K562 (cell line): ENCODE results near the gene BTG2. TPM values are rescaled to one million over a fixed set of nuclear protein-coding genes. Genes with fewer than 3 reads are reported as not detected.

ENCODE experiments used
- ATAC-seq: fragments of 200-7000 bp; cut with Tn5 transposase; 3 replicates; pipeline ENCODE4 v1.9.1; 2020; ENCODE audit warnings: moderate library complexity
- BruUV-seq: library from RNA; stranded (reverse); fragments of 400-500 nt; replicated peaks from 2 replicates; lab custom pipeline; 2021; lab: Mats Ljungman, UMichigan
- CTCF ChIA-PET: fragments of 300-600 bp; formaldehyde crosslinking; extraction: SDS; loops from one replicate; lab custom pipeline; 2021; ENCODE audit warnings: low intra/inter-chr PET ratio; lab: Yijun Ruan, JAX
- POLR2A ChIA-PET: fragments of 300-600, 350-650 bp; sonication (Branson Sonifier 250); formaldehyde crosslinking; extraction: SDS; loops from one replicate; lab custom pipeline; 2021; ENCODE audit warnings: antibody characterized with exemption, inconsistent platforms; lab: Yijun Ruan, JAX
- DNase-seq, 4 experiments: peaks; one replicate each; pipeline versions ENCODE4 v3.0.0 to v3.0.0-alpha.2; 2011 to 2018; ENCODE audit warnings: low spot score in 3 of 4, mixed read lengths in 3 of 4; ENCODE audit errors: extremely low read depth in 1 of 4
- FAIRE-seq: peaks from 2 replicates; lab custom pipeline; 2011; peaks lifted over from hg19 to GRCh38; lab: Jason Lieb, UNC
- H2AFZ ChIP-seq: 2 replicates; pipeline ENCODE4 v1.6.0; 2011; ENCODE audit warnings: low read depth, low read length, control low read depth, inconsistent platforms
- H3K27ac ChIP-seq: fragments of 200-600 bp; 3 replicates; pipeline ENCODE4 v1.8.0; 2011; ENCODE audit warnings: low read depth, mild to moderate bottlenecking, control low read depth, inconsistent platforms, low read length, moderate library complexity, mixed read lengths; ENCODE audit errors: extremely low read depth
- H3K27me3 ChIP-seq, 2 experiments: fragments of 300-600 bp in 1 of 2; 2 replicates in 1 of 2; 3 replicates in 1 of 2; pipeline versions ENCODE4 v1.6.0 to v1.8.0; 2011; ENCODE audit warnings: inconsistent platforms in 2 of 2, low read length in 2 of 2, mild to moderate bottlenecking in 1 of 2, mixed read lengths in 1 of 2, moderate library complexity in 1 of 2; ENCODE audit not compliant: control insufficient read depth in 2 of 2, insufficient read depth in 2 of 2
- H3K36me3 ChIP-seq: fragments of 300-600 bp; 3 replicates; pipeline ENCODE4 v1.8.0; 2011; ENCODE audit warnings: mild to moderate bottlenecking, low read length, inconsistent platforms; ENCODE audit not compliant: control insufficient read depth, insufficient read depth
- H3K4me1 ChIP-seq, 2 experiments: fragments of 200-600 bp in 1 of 2; replicated peaks in 1 of 2; 2 replicates in 1 of 2; 3 replicates in 1 of 2; pipeline versions ENCODE4 v1.5.1 to v1.8.0; 2011; ENCODE audit warnings: inconsistent platforms in 2 of 2, low read length in 2 of 2, mild to moderate bottlenecking in 1 of 2, mixed read lengths in 1 of 2, moderate library complexity in 1 of 2; ENCODE audit not compliant: control insufficient read depth in 2 of 2, insufficient read depth in 2 of 2
- H3K4me2 ChIP-seq: 2 replicates; pipeline ENCODE4 v1.6.1; 2011; ENCODE audit warnings: low read length, control low read depth, inconsistent platforms, mixed read lengths; ENCODE audit not compliant: insufficient read depth
- H3K4me3 ChIP-seq: fragments of 200-600 bp; sonication (generic), shearing (Covaris generic); 2 replicates; pipeline ENCODE4 v1.5.1; 2016; ENCODE audit warnings: control low read depth, inconsistent platforms
- H3K79me2 ChIP-seq: fragments of 200-600 bp; 3 replicates; pipeline ENCODE4 v1.8.0; 2011; ENCODE audit warnings: low read length, inconsistent platforms; ENCODE audit not compliant: control insufficient read depth, insufficient read depth
- H3K9ac ChIP-seq, 2 experiments: 2 replicates each; pipeline versions ENCODE4 v1.6.0 to v1.6.1; 2011; ENCODE audit warnings: low read depth in 2 of 2, low read length in 2 of 2, control low read depth in 1 of 2, inconsistent platforms in 1 of 2, mild to moderate bottlenecking in 1 of 2, mixed read lengths in 1 of 2; ENCODE audit not compliant: insufficient read depth in 1 of 2
- H3K9me1 ChIP-seq: one replicate; pipeline ENCODE4 v1.6.0; 2011; ENCODE audit warnings: inconsistent platforms, mild to moderate bottlenecking, low read length, moderate library complexity; ENCODE audit not compliant: control insufficient read depth, insufficient read depth
- H3K9me3 ChIP-seq: replicated peaks from 2 replicates; pipeline ENCODE4 v1.5.1; 2011; ENCODE audit warnings: low read depth, low read length, inconsistent platforms; ENCODE audit not compliant: control insufficient read depth, insufficient read depth
- H4K20me1 ChIP-seq: replicated peaks from 2 replicates; pipeline ENCODE4 v1.6.1; 2011; ENCODE audit warnings: low read length, inconsistent platforms, mixed read lengths; ENCODE audit not compliant: control insufficient read depth, insufficient read depth
- BCOR ChIP-seq: fragments of 450-650 bp; IDR thresholded peaks from 2 replicates; pipeline ENCODE4 v1.6.1; 2016
- GATA2 ChIP-seq: sonication (generic); formaldehyde crosslinking; IDR thresholded peaks from 2 replicates; pipeline ENCODE4 v1.4.0; 2020; ENCODE audit warnings: mild to moderate bottlenecking, missing genetic modification reagents
- KDM1A ChIP-seq, 2 experiments: fragments of 450-650 bp; IDR thresholded peaks; 2 replicates each; pipeline ENCODE4 v1.6.1; 2016; ENCODE audit warnings: mild to moderate bottlenecking in 2 of 2
- MAFF ChIP-seq: IDR thresholded peaks from 2 replicates; pipeline ENCODE4 v1.6.1; 2012; ENCODE audit warnings: low read length, improper control_type of control experiment
- MAFG ChIP-seq: fragments of 450-650 bp; conservative IDR thresholded peaks from 2 replicates; pipeline ENCODE4 v1.6.1; 2016; ENCODE audit warnings: missing genetic modification characterization, missing compliant biosample characterization
- NFE2 ChIP-seq: IDR thresholded peaks from 2 replicates; pipeline ENCODE4 v1.6.1; 2014; ENCODE audit warnings: antibody characterized with exemption, low read depth
- RCOR1 ChIP-seq, 2 experiments: IDR thresholded peaks; 2 replicates each; pipeline ENCODE4 v1.6.1; 2012; ENCODE audit warnings: low read depth in 2 of 2, low read length in 2 of 2, borderline replicate concordance in 1 of 2, improper control_type of control experiment in 1 of 2
- ZBTB12 ChIP-seq: fragments of 250-450 bp; sonication (Bioruptor Pico); IDR thresholded peaks from 2 replicates; pipeline ENCODE4 v1.4.0; 2020
- ZBTB33 ChIP-seq: sonication (generic); formaldehyde crosslinking; IDR thresholded peaks from 2 replicates; pipeline ENCODE4 v1.8.1; 2023; ENCODE audit warnings: mild to moderate bottlenecking, missing genetic modification reagents
- ZFP36 ChIP-seq: fragments of 150-350 bp; IDR thresholded peaks from 2 replicates; pipeline ENCODE4 v1.6.1; 2018; ENCODE audit warnings: low read length, low read depth; ENCODE audit not compliant: partially characterized antibody
- ZNF316 ChIP-seq: fragments of 450-650 bp; IDR thresholded peaks from 2 replicates; pipeline ENCODE4 v1.6.1; 2016
- WGBS: fragments of 100-300 bp; shearing (Covaris generic); methylation state at CpG from one replicate; pipeline ENCODE4 v1.1.6; 2016; ENCODE audit warnings: low coverage, mixed read lengths; ENCODE audit not compliant: insufficient coverage; ENCODE audit errors: missing lambda C conversion rate; 5-methylcytosine and 5-hydroxymethylcytosine counted together
- in situ Hi-C: fragments of 300-500 bp; cut with MboI; formaldehyde crosslinking; loops from 4 replicates; pipeline ENCODE4 v1.15.0; 2018; ENCODE audit warnings: inconsistent platforms, mixed read lengths
- intact Hi-C: fragments of 100-400 bp; cut with micrococcal nuclease; formaldehyde crosslinking; loops from 2 replicates; pipeline ENCODE4 v1.14.2; 2022
- polyA plus RNA-seq, 8 experiments: library from polyadenylated mRNA; depleted of rRNA in 4 of 8; stranded (reverse) in 5 of 8; unstranded in 3 of 8; fragments of >200 nt; fragmentation: Nextera tagmentation in 2 of 8; fragmentation: Illumina TruSeq in 1 of 8; extraction: Ambion mirVana in 2 of 8; extraction: Trizol in 1 of 8; gene quantifications; 2 replicates each; pipeline versions ENCODE4 v1.2.1 to v1.2.3, GENCODE V29; 2011 to 2014; ENCODE audit warnings: inconsistent platforms in 1 of 8, missing spikeins in 1 of 8
- total RNA-seq, 7 experiments: library from RNA; depleted of rRNA in 6 of 7; stranded (reverse); fragments of >200 nt in 6 of 7; fragmentation: Illumina TruSeq in 2 of 7; extraction: Trizol in 2 of 7; gene quantifications; 2 replicates each; pipeline versions ENCODE4 v1.2.1 to v1.2.3, GENCODE V29; 2011 to 2021; ENCODE audit warnings: low replicate concordance in 1 of 7

BTG2 gene
- total and polyA plus RNA-seq, 9 of the 15 experiments (the other 6 are each of a cell fraction or from before 2014, with no cell fraction given) = 2.3 to 41.9 (median 8.7) TPM

- Histone ChIP-seq H3K27me3 (peaks cover 0 to 18% of the 10 kb centered on the region in 2 experiments; a peak in 1 of 5 replicates), H2AFZ (peak overlapping the region; percentile 90; the same call in 1 of the 2 replicates), H3K27ac (no peak overlapping the region), H3K9ac (peak overlapping the region in 1 of 2 experiments; percentile 73; a peak in 2 of 4 replicates), H3K9me1 (no peaks in the 10 kb centered on the region), H3K4me1 (peaks cover 21 to 22% of the 10 kb centered on the region in 2 experiments; a peak in 4 of 5 replicates), H3K4me3 (no peak overlapping the region), H3K4me2 (0 out of 2 replicates have a peak overlapping the region, but pooled peaks have one; percentile 72), H3K36me3 (no peaks in the 10 kb centered on the region), H4K20me1 (no peaks in the 10 kb centered on the region), H3K9me3 (no peaks in the 10 kb centered on the region), H3K79me2 (no peaks in the 10 kb centered on the region)
- WGBS = 30% methylated on average over 11 of the region's 12 CpGs
- no peak for DNase-seq
- ATAC-seq = no peak
- in situ Hi-C loops = loop anchor here (5.0 kb wide), 3 partner anchors 63 to 428 kb away; no protein-coding TSS in a partner anchor
- ChIA-PET POLR2A (interaction anchor here (0.6 to 1.5 kb wide), 6 partner anchors 10 to 195 kb away, joined by 3 to 6 read pairs (median 4); no protein-coding TSS in a partner anchor), CTCF (interaction anchor here (1.3 to 9.9 kb wide), 5 partner anchors 13 to 214 kb away, joined by 4 to 226 read pairs (median 8); no protein-coding TSS in a partner anchor)
- no TSS peak for BruUV-seq
- intact Hi-C loops = loop anchor here (1.0 kb wide), 4 partner anchors 31 to 213 kb away; partner anchors contain the start of gene BTG2
- no peak for FAIRE-seq
- TF ChIP-seq ZNF316 (peak; percentile 41), BCOR (0 out of 2 replicates have a peak, but pooled peaks have one; percentile 58), ZFP36 (peak; percentile 73), KDM1A (IDR thresholded peaks at IDR 0.05) (peak in 1 of 2 experiments; percentile 29; a peak in 1 of 4 replicates), MAFG (tag) (peak; percentile 50; the same call in 1 of the 2 replicates), ZBTB33 (CRISPR knock-in tag) (0 out of 2 replicates have a peak, but pooled peaks have one; percentile 25), ZBTB12 (CRISPR knock-in tag) (no peak), GATA2 (no peak), MAFF (peak; percentile 27; the same call in 1 of the 2 replicates), NFE2 (peak; percentile 61), RCOR1 (IDR thresholded peaks at IDR 0.05; ENCODE audit: borderline replicate concordance in 1 of 2, low read depth in 2 of 2, low read length in 2 of 2) (0 out of 4 replicates have a peak, but pooled peaks of 1 of the 2 experiments have one; percentile 20)
Measured at GRCh38 chr1:203273869-203274602, 31.3 kb upstream of the BTG2 start.
